Stimulated activated CD8-positive, alpha-beta memory T cell treated with anti-CD3 and anti-CD28 coated beads, Interleukin-4, amount 100 ng/mL, for 1 hour (primary cell): Measurements from ENCODE around the gene DNPH1.
A peak's percentile ranks its signal among the peaks of the same experiment; 100 is the strongest.

ENCODE experiments used
- DNase-seq, 2 donors: peaks; one replicate each; pipeline ENCODE4 v3.0.0-alpha.2; 2020; ENCODE audit warnings: low read depth in 2 of 2, low spot score in 1 of 2

The DNPH1 gene

DNA sequence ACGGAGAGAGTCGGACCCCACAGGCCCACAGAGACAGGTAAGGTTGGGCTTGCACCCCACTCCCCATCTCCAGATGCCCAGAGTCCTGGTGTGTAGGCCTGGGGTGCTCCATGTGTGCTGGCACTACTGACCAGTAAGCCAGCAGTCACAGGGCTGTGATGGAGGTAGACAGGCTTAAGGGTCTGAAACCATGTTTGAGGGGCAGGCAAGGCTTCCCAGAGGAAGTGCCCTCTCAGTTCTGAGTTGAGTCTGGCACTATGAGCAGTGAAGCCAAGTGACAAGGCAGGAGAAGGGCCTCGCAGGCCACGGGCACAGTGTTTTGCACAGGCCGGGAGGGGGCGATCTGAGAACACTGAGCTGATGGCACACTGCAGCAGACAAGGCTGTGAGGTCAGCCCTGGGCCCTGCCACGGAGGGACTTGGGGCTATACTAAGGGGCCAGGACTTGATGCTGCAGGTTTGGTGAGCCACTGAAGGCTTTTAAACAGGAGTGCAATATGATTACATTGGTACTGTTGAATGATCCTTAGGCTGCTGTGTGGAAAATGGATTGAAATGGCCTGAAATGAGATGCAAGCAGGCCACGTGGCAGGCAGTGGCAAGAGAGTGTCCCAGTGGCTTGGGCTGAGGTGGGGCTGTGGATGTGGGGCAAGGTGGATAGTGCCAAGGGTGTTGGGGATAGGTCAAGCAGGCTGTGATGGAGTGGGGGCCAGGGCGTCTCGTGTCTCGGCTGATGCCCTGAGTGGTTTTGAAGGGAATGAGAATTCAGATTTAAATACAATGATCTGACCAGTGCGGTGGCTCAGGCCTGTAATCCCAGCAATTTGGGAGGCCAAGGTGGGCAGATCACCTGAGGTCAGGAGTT is 34.3 kb upstream of the DNPH1 start:
- peak; percentile 51 to 53 for DNase-seq

DNA sequence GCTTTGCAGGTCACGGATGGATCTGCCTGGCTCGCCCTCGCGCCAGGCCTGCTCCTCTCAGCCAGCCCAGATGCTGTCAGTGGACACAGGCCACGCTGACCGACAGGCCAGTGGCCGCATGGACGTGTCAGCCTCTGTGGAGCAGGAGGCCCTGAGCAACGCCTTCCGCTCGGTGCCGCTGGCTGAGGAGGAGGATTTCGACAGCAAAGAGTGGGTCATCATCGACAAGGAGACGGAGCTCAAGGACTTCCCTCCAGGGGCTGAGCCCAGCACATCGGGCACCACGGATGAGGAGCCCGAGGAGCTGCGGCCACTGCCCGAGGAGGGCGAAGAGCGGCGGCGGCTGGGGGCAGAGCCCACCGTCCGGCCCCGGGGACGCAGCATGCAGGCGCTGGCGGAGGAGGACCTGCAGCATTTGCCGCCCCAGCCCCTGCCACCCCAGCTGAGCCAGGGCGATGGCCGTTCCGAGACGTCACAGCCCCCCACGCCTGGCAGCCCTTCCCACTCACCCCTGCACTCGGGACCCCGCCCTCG is 33.6 kb upstream of the DNPH1 start:
- DNase-seq, result no peak

DNA sequence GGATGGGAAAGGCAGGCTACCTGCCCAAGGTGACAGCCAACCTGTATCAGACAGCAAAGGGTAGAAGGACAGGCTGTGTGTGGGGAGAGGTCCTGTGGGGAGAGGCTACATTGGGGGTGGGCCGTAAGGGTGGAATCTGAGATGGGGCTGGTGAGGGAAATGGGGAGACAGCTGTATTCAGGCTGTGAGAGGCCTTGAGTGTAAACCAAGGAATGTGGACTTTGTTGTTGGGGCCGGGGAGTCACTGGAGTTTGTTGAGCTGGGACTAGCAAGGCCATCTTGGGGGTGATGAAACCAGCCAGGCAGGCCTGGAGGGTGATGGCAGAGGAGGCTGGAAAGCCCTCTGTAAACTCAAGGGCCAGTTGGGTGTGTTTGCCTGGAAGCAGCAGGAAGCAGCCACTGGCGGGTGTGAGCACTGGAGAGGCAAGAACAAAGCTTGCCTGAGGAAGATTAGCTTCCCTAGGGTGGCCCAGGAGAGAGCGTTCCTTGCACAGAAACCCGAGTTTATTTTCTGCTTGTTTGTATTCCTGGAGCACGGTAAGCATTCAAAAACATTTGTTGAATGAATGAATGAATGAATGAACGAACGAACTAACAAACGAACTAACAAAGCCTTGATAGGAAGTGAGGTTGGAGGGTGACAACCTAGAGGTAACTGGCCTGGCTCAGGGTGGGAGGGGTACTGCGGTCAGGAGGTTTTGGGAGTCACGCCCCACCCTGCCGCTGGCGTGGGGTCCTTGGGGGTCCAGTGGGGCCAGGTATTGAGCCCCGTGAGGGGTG is 32.9 kb upstream of the DNPH1 start:
- DNase-seq, result no peak

DNA sequence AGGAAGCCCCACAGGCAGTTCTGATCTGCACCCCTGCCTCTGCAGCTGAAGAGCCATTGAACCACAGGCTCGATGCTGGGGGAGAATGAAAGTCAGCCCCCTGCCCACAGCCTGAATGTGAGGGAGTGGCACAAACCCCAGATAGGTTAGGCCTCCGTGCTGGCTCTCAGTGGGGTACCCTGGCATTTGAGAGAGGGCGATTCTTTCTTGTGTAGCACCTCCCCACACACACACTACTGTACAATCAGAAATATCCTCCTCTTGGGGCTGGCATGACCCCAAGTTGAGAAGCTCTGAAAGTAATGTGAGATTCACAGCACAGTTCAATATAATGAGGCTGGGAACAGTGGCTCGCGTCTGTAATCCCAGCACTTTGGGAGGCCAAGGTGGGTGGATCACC is 31.9 kb upstream of the DNPH1 start:
- no peak for DNase-seq

DNA sequence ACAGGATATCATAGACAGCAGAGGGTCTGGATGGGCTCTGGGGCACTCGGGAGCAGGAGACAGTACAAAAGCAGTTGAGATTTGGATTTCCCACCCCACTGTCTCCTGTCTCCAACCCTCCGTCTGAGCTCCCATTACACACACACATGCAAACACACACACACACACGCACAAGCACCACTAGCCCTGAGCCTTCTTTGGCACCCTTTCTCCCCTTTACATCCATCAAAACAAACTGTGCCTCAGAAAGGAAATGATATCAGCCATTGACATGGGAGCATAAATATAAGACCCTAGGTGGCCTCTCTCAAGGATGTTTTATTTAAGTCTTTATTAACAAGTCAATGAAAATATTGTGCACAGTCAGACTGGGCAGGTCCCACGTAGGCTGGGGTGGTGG is 31.5 kb upstream of the DNPH1 start:
- no peak for DNase-seq

DNA sequence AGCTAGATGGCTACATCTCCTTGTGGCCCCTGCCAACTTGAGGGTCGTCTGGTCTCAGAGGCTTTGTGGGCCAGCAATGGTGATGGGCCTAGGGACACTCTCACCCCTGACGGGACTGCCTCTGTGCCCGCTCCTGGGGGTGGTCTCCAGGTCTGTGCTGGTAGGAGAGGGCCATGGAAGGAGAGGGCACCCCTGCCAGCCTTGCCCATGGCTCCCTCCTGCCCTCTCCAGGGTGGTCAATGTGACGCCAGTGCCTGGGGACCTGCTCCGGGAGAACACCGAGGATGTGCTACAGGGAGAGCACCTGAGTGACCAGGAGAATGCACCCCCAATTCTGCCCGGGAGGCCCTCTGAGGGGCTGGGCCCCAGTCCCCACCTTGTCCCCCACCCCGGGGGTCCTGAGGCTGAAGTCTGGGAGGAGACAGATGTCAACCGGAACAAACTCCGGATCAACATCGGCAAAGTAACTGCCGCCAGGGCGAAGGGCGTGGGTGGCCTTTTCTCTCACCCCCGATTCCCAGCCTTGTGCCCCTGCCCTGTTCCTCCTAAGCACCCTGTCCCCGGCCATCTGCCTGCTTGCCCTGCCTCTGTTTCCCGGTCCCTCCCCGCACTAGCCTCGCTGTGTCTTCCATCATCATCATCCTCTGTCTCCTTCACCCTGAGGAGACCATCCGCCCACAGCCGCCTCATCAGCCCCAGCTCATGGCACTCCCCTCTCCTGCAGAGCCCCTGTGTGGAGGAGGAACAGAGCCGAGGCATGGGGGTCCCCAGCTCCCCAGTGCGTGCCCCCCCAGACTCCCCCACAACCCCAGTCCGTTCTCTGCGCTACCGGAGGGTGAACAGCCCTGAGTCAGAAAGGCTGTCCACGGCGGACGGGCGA is 29.8 kb upstream of the DNPH1 start:
- no peak for DNase-seq

DNA sequence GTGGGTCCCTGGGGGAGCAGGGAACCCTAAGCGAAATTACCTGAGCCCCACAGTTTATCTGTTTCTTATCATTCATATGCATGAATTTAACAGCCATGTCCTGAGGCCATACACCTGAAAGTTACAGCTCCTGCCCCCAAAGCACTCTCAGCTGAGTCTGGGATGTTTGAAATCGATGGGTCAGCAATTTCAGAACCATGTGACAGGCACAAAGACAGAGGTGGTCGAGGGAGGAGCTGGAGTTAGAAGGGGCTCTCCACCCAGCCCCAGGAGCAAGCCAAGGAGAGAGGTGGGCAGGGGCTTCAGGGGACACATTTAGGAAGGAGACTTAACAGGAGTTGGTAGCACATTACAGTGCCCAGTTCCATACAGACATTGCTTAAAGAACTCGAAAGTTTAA is 28.9 kb upstream of the DNPH1 start:
- no peak for DNase-seq

DNA sequence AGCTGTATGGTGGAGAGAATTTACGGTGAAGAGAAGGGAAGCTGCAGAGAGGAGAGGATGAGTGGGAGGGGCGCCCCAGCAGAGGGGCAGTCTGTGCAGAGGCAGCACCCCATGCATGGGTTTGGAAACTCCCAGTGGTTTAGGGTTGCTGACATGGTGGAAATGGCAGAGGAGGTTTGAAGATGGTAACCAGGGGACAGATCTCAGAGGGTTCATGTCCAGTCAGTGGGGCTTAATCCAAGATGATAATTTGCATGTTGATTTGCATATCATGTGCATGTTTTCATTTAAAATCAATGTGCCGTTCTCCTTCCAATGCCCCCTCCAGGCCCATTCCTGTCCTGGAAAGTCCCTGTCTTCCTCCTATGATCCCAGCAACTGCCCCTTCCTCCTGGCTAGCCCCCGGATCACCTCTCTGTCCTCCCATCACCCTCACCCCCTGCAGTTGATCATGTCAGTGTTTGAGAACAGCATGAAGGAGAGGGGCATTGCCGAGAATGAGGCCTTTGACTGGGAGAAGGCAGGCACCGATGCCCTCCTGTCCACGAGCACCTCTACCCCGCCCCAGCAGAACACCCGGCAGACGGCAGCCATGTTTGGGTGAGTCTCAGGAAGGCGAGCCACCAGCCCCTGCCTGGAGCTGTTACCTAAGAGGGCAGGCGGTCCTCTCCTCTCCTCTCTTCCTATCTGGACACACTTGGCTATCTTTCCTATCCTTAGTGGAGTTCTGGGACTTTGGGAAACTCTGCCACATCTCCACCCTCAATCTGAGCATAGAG is 28.3 kb upstream of the DNPH1 start:
- no peak for DNase-seq

DNA sequence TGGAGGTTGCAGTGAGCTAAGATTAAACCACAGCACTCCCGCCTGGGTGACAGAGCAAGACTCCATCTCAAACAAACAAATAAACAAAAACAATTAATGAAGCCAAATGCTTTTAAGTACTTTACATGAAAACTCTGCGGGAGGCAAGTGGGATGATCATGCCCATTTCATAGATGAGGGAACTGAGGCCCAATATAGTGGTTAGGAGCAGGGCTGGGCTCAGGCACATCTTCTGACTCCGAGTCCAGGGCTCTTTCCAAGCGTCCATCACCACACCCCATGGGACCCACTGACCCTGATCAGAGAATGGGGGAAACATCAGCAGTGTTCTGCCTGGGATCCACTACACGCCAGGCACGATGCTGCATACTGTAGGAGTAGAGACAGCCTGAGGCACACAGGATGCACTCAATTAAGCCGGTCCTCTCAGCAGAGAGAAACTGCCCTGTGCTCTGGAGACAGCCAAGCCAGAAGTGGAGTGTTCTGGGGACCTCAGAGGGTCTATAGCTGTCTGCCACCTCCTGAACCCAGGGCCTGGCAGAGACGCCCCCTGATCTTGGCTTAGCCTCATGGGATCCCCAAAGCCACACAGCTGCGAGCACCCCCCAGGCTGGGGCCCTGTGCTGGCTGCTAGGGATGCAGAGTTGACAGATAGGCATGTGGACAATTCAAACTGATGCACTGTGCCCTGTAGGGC is 27.5 kb upstream of the DNPH1 start:
- no peak for DNase-seq

DNA sequence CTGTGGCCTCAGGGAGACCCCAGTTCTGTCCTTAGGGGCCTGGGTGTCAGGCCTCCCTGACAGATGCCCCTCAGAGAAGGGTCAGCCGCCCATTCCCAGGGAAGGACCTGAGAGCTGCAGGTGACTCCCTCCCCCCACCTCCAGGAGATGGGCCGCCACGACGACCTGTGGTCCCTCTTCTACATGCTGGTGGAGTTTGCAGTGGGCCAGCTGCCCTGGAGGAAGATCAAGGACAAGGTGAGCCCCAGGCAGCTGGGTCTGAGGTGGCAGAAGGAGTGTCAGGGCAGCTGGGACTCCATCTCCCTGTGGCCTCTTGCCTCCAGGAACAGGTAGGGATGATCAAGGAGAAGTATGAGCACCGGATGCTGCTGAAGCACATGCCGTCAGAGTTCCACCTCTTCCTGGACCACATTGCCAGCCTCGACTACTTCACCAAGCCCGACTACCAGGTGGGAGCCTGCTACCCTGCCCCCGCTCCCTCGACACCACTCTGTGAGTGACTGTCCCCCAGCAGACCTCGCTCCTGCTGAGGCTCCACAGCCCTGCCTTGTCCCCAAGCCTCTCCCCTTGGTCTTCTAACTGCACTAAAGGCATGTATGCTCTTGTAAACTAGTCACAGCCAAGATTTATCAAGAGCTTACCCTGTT is 26.2 kb upstream of the DNPH1 start:
- no peak for DNase-seq

DNA sequence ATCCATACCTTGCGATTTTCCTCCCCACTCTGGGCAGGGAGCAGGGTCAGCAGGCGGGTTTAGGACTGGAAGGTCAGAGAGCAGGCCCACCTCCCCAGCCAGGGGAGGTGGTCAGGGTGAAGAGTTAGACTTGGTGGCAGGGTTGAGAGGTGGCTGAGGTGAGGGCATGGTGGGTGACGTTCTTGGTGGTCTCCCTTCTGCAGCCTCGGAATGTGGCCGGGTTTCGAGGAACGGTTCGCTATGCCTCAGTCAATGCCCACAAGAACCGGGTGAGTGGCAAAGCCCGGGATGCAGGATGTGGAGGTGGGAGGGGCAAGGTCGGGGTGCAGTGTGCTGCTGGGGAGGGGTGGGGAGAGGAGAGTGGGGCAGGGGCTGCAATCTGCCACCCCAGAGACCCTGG is 25.6 kb upstream of the DNPH1 start:
- no peak for DNase-seq

DNA sequence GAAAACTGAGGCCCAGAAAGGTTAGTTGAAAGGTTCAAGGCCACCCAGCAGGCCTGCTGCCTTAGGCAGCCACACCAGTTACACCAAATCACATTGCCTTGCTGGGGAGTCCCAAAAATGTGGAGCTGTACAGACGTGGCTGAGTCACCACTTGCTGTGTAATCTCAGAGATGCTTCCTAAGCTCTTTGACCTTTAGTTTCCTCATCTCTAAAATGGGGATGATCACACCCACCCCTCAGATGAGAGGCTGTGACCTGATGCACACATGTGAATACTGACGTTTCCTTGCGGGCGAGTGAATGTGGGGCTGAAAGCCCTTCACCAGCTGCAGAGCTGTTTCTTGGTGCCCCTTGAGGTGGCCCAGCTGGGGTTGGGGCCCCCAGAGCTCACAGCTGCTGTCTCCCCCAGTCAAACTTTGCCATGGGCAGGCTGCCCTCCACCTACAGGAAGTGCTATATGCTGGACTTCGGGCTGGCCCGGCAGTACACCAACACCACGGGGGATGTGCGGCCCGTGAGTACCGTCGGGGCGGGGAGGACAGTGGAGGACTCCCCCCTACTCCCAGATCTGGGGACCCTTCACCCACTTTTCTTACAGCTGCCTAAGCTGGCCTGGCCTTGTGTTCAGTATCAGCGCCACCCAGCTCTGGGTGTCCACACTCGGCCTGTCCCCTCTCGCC is 25.0 kb upstream of the DNPH1 start:
- no peak for DNase-seq

DNA sequence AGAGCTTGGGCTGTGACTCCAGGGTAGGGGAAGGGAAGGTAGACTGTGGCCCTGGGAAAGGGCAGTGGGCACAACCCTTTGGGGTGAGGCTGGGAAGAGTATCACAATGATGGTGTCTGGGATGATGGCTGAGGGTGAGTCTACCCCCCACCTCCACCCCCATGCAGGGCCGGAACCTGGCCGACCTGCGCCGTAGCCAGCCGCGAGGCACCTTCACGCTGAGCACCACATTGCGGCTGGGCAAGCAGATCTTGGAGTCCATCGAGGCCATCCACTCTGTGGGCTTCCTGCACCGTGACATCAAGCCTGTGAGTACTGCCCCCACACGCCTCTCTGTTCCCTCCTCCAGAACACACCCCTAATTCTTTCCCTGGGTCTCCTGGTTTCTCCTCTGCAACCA is 24.1 kb upstream of the DNPH1 start:
- no peak for DNase-seq

DNA sequence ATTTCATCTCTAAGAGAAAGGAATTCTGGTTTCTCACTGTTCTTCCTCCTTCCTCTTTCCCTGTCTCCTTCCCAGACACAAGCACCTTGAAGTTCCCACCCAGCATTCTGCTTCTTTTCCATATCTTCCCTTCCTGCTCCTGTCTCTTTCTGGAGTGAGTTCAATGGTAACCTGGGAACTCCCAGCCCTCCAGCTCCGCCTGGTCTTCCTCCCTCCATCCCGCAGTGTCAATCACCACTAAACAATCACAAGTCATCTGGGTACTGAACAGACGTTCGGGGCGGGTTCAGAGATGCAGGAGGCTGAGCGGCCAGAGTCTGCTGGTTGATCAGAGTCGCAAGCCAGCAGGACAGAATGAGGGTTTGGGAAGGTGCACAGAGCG is 21.7 kb upstream of the DNPH1 start:
- DNase-seq, result no peak

DNA sequence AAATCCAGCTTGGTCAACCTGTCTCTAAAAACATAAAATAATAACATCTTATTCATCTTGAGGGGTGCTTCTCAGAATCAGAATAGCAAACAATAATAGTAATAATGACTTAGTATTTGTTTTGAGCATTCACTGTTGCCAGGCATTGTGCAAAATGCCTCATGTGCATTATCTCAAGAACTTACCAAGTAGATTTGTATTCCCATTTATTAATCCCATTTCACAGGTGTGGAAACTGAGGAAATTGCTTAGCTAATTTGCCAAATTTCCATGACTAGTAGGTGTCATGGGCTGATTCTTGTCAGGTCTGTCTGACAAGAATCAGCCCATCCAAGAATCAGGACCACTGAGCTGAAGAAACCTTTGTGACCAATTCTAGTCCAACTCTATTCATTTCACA is 19.5 kb upstream of the DNPH1 start:
- DNase-seq, result no peak

DNA sequence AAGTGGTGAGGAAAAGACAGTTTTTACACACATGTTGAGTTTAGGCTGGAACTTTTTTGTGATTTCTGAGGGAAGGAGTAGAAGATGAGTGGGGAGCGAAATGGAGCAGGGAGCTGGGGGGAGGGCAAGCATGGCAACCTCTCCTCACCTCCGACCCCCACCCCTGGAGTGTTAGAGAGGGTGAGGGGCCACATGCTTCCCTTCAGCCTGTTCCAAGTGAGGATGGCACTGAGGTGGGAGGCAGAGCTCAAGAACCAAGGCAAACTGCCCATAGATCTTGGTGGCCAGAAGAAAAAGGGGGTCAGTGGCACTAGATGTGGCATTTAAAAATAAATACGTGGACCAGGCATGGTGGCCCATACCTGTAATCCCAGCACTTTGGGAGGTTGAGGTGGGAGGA is 18.8 kb upstream of the DNPH1 start:
- no peak for DNase-seq

DNA sequence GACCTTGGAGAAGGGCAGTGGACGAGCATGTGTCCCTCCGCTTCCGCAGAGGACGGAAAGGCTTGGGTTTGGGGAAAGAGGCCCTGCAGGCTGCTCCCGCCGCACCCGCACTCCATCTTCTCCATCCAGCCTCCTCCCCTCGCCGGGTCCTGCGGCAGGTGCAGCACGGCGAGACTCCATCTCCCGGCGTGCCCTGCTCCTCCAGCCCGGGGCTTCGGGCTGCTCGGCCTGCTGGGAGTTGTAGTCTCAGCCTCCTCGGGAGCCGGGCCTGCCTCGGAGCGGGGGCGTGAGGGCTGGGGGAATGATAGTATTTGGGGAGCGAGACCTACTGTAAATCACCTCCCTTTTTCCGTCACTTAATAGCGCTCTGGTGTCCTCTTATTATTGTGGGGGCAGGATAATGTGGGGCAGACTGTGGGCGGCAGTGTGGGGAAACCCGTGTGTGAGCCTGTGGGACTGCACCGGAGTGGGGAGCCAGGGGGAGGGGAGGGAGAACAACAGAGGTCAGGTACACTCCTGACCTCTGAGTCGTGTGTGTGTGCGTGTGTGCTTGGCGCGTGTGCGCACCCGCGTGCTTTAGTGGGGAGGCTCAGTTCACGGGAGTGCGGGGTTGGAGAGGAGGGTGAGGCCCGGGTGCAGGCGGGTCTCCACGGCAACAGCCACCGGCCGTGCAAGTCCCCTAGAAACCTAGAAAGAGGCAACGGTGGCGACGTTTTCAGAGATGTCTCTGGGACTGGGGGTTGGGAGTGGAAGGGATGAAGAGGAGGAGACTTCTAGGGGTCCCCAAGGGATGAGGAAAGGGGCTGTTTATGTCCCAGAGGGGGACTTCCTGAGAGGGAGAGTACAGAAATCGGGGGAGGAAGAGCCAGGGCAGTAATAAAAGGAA is 18.1 kb upstream of the DNPH1 start:
- peak; percentile 32 to 54 for DNase-seq
